ENCODE measurements around the gene DRICH1.
"Not testable (repeated sequence)": the region's sequence is repeated elsewhere in the genome, so short reads cannot be mapped to it uniquely, and the experiment has no call there.

The DRICH1 gene

GRCh38 chr22:23565305-23565914 lies 66.7 kb downstream of the DRICH1 start:
- peak; percentile 32 for DNase-seq

- DNase-seq: no peak
These were observed 67.8 kb downstream of the DRICH1 start for GRCh38 chr22:23564276-23564675.

GRCh38 chr22:23563111-23563510 lies 69.0 kb downstream of the DRICH1 start:
- no peak for DNase-seq

- DNase-seq: no peak
These were observed 69.9 kb downstream of the DRICH1 start for GRCh38 chr22:23562186-23562585.

GRCh38 chr22:23561025-23561510 lies 71.1 kb downstream of the DRICH1 start:
- DNase-seq: not testable (repeated sequence)

- not testable (repeated sequence) for DNase-seq
These were observed 71.9 kb downstream of the DRICH1 start for GRCh38 chr22:23560215-23560614.

Measured in GF-D8 (cell line).